Measurements from ENCODE around the gene HOXD4.

GRCh38 chr2:176149481-176149938 lies 1.8 kb upstream of the HOXD4 start:
- TF ChIP-seq EZH2 (IDR thresholded peaks at IDR 0.05; ENCODE audit: insufficient read depth, poor library complexity, severe bottlenecking) (no peak), EZH2phosphoT487 (IDR thresholded peaks at IDR 0.05; ENCODE audit: insufficient read depth, low read depth) (no peak)
